ENCODE results near the gene CHST15.

The CHST15 gene

DNA sequence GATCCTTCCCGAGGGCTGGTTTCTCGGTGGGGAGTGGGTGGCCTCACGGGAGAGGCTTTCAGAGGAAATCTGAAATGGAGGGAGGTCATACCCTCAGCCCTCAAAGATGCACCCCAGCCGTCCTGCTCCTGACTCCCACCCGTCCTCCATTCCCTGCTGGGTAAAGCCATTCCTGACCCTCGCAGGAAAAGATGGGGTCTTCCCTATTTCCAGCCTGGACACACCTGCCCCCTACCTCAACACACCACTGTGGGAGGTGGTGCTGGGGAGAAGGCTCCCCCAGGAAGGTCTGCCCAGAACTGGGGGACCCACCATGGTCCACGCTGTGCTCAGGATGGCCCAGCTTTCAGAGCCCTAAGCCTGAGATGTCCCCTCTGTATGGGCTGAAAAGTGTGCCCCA, 86.9 kb downstream of the CHST15 start:
- peaks cover under 1% of the 10 kb centered on the region for H3K27me3 Mint-ChIP-seq
- H3K27ac Mint-ChIP-seq: no peak overlapping the region
- H3K4me1 Mint-ChIP-seq: no peaks in the 10 kb centered on the region
- no peaks in the 10 kb centered on the region for H3K9me3 Mint-ChIP-seq
- no peak overlapping the region for H3K4me3 Mint-ChIP-seq
- ATAC-seq (no peak), DNase-seq (no peak)

DNA sequence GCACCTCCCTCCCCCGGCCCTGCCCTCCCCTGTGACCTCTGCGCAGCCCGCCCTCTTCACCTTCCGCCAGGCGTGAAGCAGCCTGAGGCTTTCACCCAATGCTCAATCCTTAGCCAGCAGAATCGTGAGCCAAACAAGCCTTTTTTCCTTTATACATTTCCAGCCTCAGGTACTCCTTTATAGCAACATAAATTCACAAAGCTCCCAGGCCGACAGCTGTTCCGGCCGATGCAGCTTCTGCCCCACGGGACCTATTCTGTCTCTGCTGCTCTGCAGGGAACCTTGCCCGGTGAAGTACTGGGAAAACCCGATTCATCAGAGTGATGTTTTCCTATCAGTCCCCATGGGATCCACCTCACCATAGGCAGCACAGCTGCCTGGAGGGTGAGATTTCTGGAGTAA, 87.4 kb downstream of the CHST15 start:
- Mint-ChIP-seq H3K9me3 (no peaks in the 10 kb centered on the region), H3K4me1 (no peaks in the 10 kb centered on the region), H3K27me3 (no peaks in the 10 kb centered on the region), H3K27ac (no peak overlapping the region), H3K4me3 (no peak overlapping the region)
- DNase-seq: no peak
- no peak for ATAC-seq

DNA sequence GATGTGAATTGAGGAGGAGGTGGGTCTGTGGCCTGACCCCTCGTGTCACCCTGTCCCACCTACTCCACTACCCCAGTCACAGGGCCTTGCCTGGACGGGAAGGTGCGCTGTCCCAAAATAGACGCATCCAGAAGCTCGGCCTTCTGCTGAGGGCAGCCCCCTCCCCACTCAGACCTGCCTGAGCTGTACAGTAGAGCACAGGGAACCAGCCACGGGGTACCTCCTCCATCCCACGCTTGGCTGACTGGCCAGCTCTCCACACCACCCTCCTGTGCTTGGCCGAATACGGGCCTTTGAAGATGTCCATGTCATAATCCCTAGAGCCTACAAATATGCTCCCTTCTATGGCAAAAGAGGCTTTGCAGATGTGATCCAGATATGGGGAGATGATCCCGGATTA, 88.3 kb downstream of the CHST15 start:
- Mint-ChIP-seq H3K27ac (no peak overlapping the region), H3K27me3 (no peaks in the 10 kb centered on the region), H3K4me1 (no peaks in the 10 kb centered on the region), H3K9me3 (no peaks in the 10 kb centered on the region), H3K4me3 (no peak overlapping the region)
- DNase-seq (no peak), ATAC-seq (no peak)

DNA sequence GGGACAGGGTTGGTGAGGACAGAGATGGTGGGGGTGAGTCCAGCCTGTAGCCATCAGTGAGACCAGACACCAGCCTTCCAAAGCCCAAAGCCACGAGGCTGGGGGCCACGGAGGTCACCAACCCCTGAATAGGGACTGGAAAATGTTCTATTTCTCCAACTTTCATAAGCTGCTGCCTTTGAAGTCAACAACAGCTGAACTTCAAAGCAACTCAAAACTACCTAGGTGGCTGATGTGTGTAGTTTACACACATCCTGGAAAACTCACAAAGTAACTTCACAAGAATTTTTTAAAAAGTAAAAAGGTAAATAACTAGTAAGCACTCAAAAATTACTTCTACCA, 88.8 kb downstream of the CHST15 start:
- H3K4me1 Mint-ChIP-seq: no peaks in the 10 kb centered on the region
- DNase-seq: no peak
- ATAC-seq: no peak
- peaks cover 1% of the 10 kb centered on the region for H3K27me3 Mint-ChIP-seq
- H3K27ac Mint-ChIP-seq: no peak overlapping the region
- H3K4me3 Mint-ChIP-seq: no peak overlapping the region
- H3K9me3 Mint-ChIP-seq: no peaks in the 10 kb centered on the region

DNA sequence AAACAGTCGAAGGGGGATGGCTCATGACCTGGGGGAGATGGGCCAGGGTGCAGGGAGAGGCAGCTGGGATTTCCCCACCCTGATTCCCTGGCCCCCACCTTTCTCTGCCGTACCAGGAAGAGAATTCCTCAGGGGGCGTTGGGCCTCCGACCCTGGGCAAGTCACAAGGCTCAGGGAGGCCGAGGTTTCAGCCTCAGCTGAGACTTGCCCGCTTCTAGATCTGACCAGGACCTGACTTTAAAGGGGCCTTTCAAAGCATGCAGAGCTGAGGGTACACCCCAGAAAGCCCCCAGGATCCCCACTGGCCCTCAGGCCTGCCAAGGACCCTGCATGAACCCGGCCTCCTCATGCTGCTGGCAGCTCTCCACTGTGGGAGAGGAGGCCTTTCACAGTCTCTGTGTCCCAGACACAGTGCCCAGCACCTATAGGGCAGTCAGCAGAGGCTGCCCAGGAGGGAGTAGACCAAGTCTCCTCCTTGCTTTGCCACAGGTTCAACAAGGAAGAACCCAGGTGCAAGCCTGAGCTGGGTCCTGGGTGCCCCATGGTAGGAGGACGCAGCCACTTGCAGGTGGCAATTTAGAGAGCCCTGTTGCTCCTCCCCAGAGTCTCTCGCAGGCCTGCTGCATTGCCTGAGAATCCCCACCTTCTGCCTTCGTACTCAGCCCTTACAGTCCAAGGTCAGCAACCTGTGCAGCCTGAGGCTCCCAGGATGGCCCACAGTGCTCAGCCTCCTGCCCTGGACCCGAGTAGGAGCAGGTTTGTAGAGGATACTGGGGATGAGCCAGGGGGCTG, 89.3 kb downstream of the CHST15 start:
- no peaks in the 10 kb centered on the region for H3K4me1 Mint-ChIP-seq
- H3K27me3 Mint-ChIP-seq: peaks cover 7% of the 10 kb centered on the region
- DNase-seq (no peak), ATAC-seq (peak; percentile 29)
- peak overlapping the region in 1 of 2 donors; percentile 56 for H3K27ac Mint-ChIP-seq
- H3K4me3 Mint-ChIP-seq: no peak overlapping the region
- no peaks in the 10 kb centered on the region for H3K9me3 Mint-ChIP-seq

DNA sequence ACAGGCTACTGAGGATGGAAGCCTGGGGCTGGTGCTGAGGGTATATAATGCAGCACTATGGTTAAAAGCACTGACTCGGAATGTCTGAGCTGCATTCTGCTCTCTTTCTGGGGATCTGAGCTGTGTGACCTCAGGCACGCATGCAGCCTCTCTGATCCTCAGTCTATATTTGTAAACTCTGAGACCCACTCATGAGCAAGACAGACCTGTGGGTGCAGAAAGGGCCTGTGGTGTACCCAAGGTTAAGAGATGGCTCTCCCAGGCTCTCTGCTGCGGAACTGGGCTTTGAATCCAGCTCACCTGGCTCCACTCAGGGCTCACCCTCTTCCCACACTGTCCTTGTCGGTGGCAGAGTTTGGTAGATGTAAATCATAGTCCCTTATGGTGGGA, 89.9 kb downstream of the CHST15 start:
- ATAC-seq (no peak), DNase-seq (no peak)
- peaks cover 12% of the 10 kb centered on the region for H3K27me3 Mint-ChIP-seq
- H3K4me3 Mint-ChIP-seq: no peak overlapping the region
- no peak overlapping the region for H3K27ac Mint-ChIP-seq
- no peaks in the 10 kb centered on the region for H3K9me3 Mint-ChIP-seq
- no peaks in the 10 kb centered on the region for H3K4me1 Mint-ChIP-seq

DNA sequence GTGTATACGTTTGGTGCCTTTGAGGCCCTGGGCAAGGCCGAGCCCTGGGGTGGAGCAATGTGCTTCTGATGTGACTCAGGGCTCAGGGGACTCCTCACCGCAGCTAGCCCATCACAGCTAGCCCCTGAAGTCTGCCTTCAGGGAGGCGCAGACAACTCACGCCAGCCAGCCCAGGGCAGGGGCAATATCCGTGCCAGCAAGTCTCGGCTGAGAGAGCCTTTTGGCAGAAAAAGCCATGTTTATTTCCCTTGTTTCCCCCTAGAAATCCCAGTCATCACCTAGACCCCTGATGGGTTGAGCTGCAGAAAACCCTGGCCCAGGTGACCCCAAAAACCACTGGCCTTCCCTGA, 90.4 kb downstream of the CHST15 start:
- H3K4me1 Mint-ChIP-seq: no peaks in the 10 kb centered on the region
- H3K4me3 Mint-ChIP-seq: no peak overlapping the region
- no peak overlapping the region for H3K27ac Mint-ChIP-seq
- no peaks in the 10 kb centered on the region for H3K9me3 Mint-ChIP-seq
- peaks cover 16% of the 10 kb centered on the region for H3K27me3 Mint-ChIP-seq
- DNase-seq (no peak), ATAC-seq (no peak)

DNA sequence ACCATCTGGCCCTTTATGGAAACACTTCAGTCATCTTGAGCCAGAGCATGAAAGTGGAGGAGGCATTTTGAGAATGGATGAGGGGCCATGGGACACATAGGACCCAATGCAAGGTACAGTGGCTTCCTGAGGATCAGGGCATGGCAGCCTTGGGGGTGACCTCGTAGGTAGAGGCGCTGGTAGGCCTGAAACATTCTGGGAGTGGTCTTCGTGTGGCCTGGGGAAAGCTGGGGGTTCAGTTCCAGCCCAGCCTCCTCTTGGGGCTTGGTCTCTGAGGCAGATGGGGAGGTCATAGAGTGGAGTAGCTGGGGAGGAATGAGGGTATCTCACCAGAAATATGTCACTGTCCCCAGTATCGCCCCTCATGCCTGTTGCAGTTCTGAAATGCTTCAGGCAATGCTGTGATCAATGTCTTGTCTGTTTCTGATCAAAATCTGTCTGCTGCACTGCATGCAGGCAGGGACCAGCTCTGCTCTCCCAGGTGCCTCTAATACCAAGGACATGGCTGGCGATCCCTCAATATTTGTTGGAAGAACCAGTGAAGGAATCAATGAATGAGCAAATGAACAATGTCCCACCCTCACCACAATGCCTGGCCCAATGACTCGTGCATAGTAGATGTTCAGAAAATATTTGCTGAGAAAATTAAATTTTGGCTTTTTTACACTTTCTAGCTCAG, 90.9 kb downstream of the CHST15 start:
- no peak overlapping the region for H3K4me3 Mint-ChIP-seq
- DNase-seq: no peak
- ATAC-seq: no peak
- peaks cover 20% of the 10 kb centered on the region for H3K27me3 Mint-ChIP-seq
- no peaks in the 10 kb centered on the region for H3K4me1 Mint-ChIP-seq
- H3K9me3 Mint-ChIP-seq: no peaks in the 10 kb centered on the region
- no peak overlapping the region for H3K27ac Mint-ChIP-seq

DNA sequence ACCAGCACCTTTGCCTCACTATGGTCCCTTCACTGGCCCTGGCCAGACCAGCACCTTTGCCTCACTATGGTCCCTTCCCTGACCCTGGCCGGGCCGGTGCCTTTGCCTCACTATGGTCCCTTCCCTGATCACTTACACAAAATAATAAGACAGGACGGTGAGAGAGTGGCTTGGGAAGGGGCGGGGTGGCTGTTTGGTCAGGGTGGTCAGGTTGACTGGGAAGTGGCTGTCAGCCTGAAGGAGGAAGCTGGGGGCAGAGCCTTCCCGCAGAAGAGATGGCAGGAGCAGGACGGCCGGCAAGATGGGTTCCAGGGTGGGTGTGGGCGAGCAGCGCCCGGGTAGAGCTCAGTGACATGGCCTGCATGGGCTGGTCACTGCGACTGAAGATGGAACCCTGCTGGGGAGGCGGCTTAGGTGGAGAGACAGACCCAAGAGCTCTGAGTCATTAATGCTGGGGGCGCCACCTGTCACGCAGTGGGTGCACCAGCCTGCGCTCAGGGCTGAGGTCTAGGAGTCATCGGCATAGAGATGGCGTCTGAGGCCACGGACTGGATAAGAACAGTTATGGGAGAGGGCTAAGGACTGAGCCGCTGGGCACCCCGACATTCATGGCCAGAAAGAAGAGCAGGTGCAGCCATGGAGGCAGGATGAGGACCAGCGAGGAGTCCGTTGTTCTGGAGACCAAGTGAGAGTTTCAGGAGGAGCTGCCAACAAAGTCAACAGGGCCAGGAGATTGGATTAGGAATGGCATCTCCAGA, 91.8 kb downstream of the CHST15 start:
- DNase-seq (no peak), ATAC-seq (no peak)
- Mint-ChIP-seq H3K4me3 (no peak overlapping the region), H3K9me3 (no peaks in the 10 kb centered on the region), H3K27ac (peak overlapping the region in 1 of 2 donors; percentile 71), H3K27me3 (peaks cover 28% of the 10 kb centered on the region), H3K4me1 (no peaks in the 10 kb centered on the region)

DNA sequence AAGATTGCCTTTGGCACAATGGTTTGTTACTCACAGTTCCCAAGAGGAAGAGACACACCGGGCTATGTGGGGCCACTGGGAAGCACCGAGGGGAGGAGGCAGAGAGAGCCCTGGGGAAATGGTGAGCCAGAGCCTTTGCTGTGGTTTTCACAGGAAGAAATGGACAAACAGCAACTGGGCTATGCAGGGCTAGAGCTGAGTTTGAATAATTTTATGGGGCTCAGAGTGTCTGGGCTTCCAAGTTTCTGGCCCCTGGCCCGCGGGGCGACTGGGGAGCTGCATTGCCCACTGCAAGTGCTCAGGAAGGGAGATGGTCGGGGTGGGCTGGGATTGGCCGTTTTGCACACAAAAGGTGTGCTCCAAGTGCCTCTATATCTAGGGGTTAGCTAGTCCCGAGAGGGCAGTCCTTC, 92.6 kb downstream of the CHST15 start:
- ATAC-seq: no peak
- no peaks in the 10 kb centered on the region for H3K9me3 Mint-ChIP-seq
- peak overlapping the region in 1 of 2 donors; percentile 23 for H3K27ac Mint-ChIP-seq
- H3K27me3 Mint-ChIP-seq: peaks cover 36% of the 10 kb centered on the region
- peaks cover 2% of the 10 kb centered on the region for H3K4me1 Mint-ChIP-seq
- H3K4me3 Mint-ChIP-seq: no peak overlapping the region
- DNase-seq: no peak

DNA sequence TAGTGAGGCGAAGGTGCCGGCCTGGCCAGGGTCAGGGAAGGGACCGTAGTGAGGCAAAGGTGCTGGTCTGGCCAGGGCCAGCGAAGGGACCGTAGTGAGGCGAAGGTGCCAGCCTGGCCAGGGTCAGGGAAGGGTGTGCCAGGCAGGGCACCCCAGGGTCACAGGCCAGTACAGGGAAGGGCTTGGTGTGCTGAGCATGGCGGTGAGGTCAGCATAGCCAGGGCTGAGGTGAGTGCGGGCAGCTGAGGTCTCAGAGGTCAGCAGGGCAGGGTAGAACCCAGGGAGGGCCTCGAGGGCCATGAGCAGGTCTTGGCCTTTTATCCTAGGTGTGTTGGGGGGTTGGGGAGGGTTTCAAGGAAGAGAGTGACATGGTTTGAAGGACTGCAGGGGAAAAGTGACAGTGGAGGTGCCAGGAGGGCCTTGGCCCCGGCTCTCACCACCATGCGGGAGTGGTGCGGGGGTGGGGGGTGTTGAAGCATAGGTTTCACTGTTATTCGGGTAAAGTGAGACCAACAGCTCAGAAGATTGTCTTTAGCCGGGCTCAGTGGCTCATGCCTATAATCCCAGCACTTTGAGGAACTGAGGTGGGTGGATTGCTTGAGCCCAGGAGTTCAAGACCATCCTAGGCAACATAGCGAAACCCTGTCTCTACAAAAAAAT, 93.3 kb downstream of the CHST15 start:
- H3K4me3 Mint-ChIP-seq: no peak overlapping the region
- H3K4me1 Mint-ChIP-seq: peaks cover 9% of the 10 kb centered on the region
- ATAC-seq (no peak), DNase-seq (no peak)
- H3K9me3 Mint-ChIP-seq: no peaks in the 10 kb centered on the region
- no peak overlapping the region for H3K27ac Mint-ChIP-seq
- H3K27me3 Mint-ChIP-seq: peaks cover 43% of the 10 kb centered on the region

DNA sequence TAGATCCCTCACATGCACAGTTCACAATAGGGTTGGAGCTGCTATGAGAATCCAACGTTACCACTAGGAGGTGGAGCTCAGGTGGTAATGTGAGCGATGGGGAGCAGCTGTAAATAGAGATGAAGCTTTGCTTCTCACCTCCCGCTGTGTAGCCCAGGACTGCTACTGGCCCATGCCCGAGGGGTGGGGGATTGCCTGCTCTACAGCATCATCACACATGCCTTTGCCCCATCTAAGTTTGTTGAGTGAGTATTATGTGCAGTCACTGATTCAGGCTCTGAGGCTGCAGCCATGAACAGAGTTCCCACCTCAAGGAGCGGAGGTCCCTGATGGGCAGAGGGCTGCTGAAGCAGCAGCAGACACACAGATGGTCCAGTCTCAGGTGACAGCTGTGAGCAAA, 94.1 kb downstream of the CHST15 start:
- Mint-ChIP-seq H3K27ac (peak overlapping the region in 1 of 2 donors; percentile 86), H3K4me1 (peaks cover 17% of the 10 kb centered on the region), H3K27me3 (peaks cover 51% of the 10 kb centered on the region), H3K4me3 (no peak overlapping the region), H3K9me3 (no peaks in the 10 kb centered on the region)
- DNase-seq: no peak
- ATAC-seq: no peak

DNA sequence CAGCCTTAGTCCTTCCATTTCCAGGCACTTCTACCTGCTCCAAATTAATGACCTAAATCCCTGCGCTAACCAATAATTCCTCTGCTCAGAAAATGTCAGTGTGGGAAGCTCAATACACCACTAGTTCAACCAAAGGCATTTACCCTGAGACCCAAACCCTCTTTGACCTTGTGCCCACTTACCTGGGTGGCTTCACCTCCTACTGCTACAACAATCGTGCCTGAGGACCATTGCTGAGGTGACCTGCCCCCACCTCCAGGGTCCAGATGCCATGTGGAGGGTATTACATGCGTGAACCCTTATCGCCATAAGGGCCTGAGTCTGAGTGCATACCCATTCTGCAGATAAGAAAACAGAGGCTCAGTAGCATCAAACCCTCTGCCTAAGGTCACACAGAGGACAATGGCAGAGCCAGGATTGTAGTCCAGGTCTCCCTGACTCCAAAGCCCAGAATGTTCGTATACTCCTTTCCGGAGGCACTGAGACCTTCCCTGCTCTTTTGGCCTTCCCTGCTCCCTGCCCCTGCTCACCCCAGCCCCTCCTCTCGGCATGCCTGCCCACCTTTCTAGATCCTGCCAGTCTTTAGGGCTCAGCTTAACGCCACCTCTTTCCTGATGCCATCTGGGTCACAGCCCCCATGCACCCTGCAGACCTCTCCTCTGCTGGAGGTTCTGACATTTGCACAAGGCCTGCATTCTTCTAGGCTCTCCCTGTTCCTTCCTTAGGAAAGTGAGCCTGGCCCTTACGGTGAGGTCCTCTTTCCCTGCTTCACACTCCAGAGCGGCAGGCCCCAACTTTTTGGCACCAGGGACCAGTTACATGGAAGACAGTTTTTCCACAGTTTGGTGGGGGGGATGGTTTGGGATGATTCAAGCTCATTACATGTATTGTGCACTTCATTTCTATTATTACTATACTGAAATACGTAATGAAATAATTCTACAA, 94.9 kb downstream of the CHST15 start:
- ATAC-seq (no peak), DNase-seq (no peak)
- Mint-ChIP-seq H3K4me3 (no peak overlapping the region), H3K4me1 (peaks cover 19% of the 10 kb centered on the region), H3K27me3 (peaks cover 59% of the 10 kb centered on the region), H3K27ac (no peak overlapping the region), H3K9me3 (no peaks in the 10 kb centered on the region)

DNA sequence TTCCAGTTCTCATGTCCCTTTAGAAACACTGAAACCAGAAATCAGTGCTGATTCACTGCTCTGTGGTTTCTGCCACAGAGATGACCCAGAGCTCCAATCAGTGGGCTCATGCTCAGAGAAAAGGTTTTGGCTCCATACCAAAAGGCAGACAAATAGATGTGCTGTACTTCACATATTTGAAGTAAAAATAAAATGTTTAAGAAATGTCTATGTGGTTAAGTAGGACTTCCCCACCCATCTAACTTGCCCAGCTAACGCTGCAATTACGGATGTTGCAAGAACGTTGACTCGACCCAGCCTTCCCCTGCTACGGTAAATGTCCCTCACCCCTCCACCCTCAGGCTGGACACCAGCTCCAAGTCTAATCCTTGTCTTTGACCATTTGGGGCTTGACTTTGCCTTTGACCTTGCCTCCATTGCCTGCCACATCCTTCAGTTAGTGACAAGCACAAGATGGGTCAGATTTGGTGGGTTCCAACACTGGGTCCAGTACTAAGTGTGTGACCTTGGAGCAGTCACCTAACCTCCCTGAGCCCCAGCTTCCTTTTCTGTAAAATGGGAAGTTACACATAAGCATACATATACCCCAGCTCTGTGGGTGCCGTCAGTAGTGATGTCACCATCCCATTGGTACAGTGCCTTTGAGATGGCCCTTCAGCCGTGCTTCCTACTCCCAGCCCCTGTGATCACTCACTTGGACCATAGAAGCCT, 95.8 kb downstream of the CHST15 start:
- Mint-ChIP-seq H3K27me3 (peaks cover 67% of the 10 kb centered on the region), H3K27ac (no peak overlapping the region), H3K4me3 (no peak overlapping the region), H3K4me1 (peaks cover 19% of the 10 kb centered on the region), H3K9me3 (no peaks in the 10 kb centered on the region)
- ATAC-seq (no peak), DNase-seq (no peak)

All from stimulated activated naive CD8-positive, alpha-beta T cell treated with anti-CD3 and anti-CD28 coated beads, Interleukin-15, amount 100 ng/mL, for 72 hours (primary cell).